RWPE2 (cell line): ENCODE results near the gene CNTLN.

Experiments
- ATAC-seq: fragments of 200-7000 bp; cut with Tn5 transposase; 3 replicates; pipeline ENCODE4 v1.9.1; 2021; ENCODE audit warnings: low read depth
- DNase-seq: peaks from one replicate; pipeline ENCODE4 v3.0.0-alpha.2; 2020; ENCODE audit warnings: low spot score
- H3K27ac ChIP-seq: fragments of 450-650 bp; 2 replicates; pipeline ENCODE4 v1.5.1; 2017; ENCODE audit warnings: mild to moderate bottlenecking; ENCODE audit not compliant: poor library complexity, severe bottlenecking
- H3K27me3 ChIP-seq: fragments of 250-450 bp; sonication (Bioruptor Pico); 2 replicates; pipeline ENCODE4 v1.5.1; 2021; ENCODE audit warnings: mild to moderate bottlenecking, moderate library complexity; ENCODE audit not compliant: insufficient read depth, poor library complexity, severe bottlenecking
- H3K36me3 ChIP-seq: fragments of 250-450 bp; sonication (Bioruptor Pico); 2 replicates; pipeline ENCODE4 v1.5.1; 2020; ENCODE audit warnings: low read depth, mild to moderate bottlenecking, moderate library complexity
- H3K4me1 ChIP-seq: fragments of 250-450 bp; sonication (Bioruptor Pico); 2 replicates; pipeline ENCODE4 v1.5.1; 2021; ENCODE audit warnings: mild to moderate bottlenecking, moderate library complexity; ENCODE audit not compliant: insufficient read depth, poor library complexity, severe bottlenecking
- H3K4me3 ChIP-seq: fragments of 250-450 bp; sonication (Bioruptor Pico); 2 replicates; pipeline ENCODE4 v1.5.1; 2021; ENCODE audit warnings: mild to moderate bottlenecking, moderate library complexity; ENCODE audit not compliant: severe bottlenecking
- H3K9me3 ChIP-seq: fragments of 250-450 bp; sonication (Bioruptor Pico); 2 replicates; pipeline ENCODE4 v1.5.1; 2021; ENCODE audit warnings: mild to moderate bottlenecking, moderate library complexity; ENCODE audit not compliant: severe bottlenecking
- CTCF ChIP-seq: fragments of 450-650 bp; IDR thresholded peaks from one replicate; pipeline ENCODE4 v1.5.1; 2017; ENCODE audit warnings: mild to moderate bottlenecking, moderate library complexity; ENCODE audit not compliant: poor library complexity, severe bottlenecking

CNTLN gene

GRCh38 chr9:17322882-17323864 lies 188.3 kb downstream of the CNTLN start:
- DNase-seq (no peak), ATAC-seq (no peak)
- Histone ChIP-seq H3K27ac (no peak overlapping the region), H3K4me3 (no peak overlapping the region), H3K27me3 (no peaks in the 10 kb centered on the region), H3K9me3 (no peaks in the 10 kb centered on the region), H3K36me3 (no peaks in the 10 kb centered on the region), H3K4me1 (peaks cover 4% of the 10 kb centered on the region)
- TF ChIP-seq CTCF = no peak

GRCh38 chr9:17328331-17328730 lies 193.5 kb downstream of the CNTLN start:
- DNase-seq = no peak
- Histone ChIP-seq H3K9me3 (peaks cover 3% of the 10 kb centered on the region), H3K4me3 (no peak overlapping the region), H3K4me1 (no peaks in the 10 kb centered on the region), H3K36me3 (no peaks in the 10 kb centered on the region), H3K27me3 (no peaks in the 10 kb centered on the region), H3K27ac (no peak overlapping the region)
- ATAC-seq = no peak
- TF ChIP-seq CTCF = no peak

- TF ChIP-seq CTCF = no peak
- no peak overlapping the region for H3K4me3 ChIP-seq
- no peaks in the 10 kb centered on the region for H3K36me3 ChIP-seq
- H3K27me3 ChIP-seq = no peaks in the 10 kb centered on the region
- peaks cover 3% of the 10 kb centered on the region for H3K9me3 ChIP-seq
- ATAC-seq (0 out of 3 replicates have a peak, but pooled peaks have one; percentile 46), DNase-seq (no peak)
- no peaks in the 10 kb centered on the region for H3K4me1 ChIP-seq
- H3K27ac ChIP-seq = no peak overlapping the region
These were observed 195.3 kb downstream of the CNTLN start for GRCh38 chr9:17330097-17330496.

GRCh38 chr9:17332115-17332514 lies 197.3 kb downstream of the CNTLN start:
- ATAC-seq = no peak
- Histone ChIP-seq H3K9me3 (peaks cover 3% of the 10 kb centered on the region), H3K4me1 (no peaks in the 10 kb centered on the region), H3K36me3 (no peaks in the 10 kb centered on the region), H3K27ac (no peak overlapping the region), H3K27me3 (no peaks in the 10 kb centered on the region), H3K4me3 (no peak overlapping the region)
- no peak for DNase-seq
- no peak for TF ChIP-seq CTCF

- Histone ChIP-seq H3K4me1 (no peaks in the 10 kb centered on the region), H3K4me3 (no peak overlapping the region), H3K27me3 (no peaks in the 10 kb centered on the region), H3K9me3 (no peaks in the 10 kb centered on the region), H3K27ac (no peak overlapping the region), H3K36me3 (peaks cover 9% of the 10 kb centered on the region)
- DNase-seq = no peak
- no peak for ATAC-seq
- TF ChIP-seq CTCF = no peak
These were observed 204.3 kb downstream of the CNTLN start for GRCh38 chr9:17339156-17339555.
